Stimulated activated CD4-positive, alpha-beta T cell treated with anti-CD3 and anti-CD28 coated beads, Interleukin-12 subunit alpha, Interleukin-12 subunit beta, amount 100 ng/mL, for 24 hours (primary cell): Measurements from ENCODE around the gene RTCA.
A peak's percentile ranks its signal among the peaks of the same experiment; 100 is the strongest.
"Not testable (repeated sequence)": the region's sequence is repeated elsewhere in the genome, so short reads cannot be mapped to it uniquely, and the experiment has no call there.

Experiments
- DNase-seq, 2 experiments: peaks; one replicate each; pipeline ENCODE4 v3.0.0-alpha.2; 2020; ENCODE audit warnings: low read depth in 2 of 2

Gene RTCA

GRCh38 chr1:100261686-100262085 lies 4.3 kb upstream of the RTCA start:
- DNase-seq = no peak

- not testable (repeated sequence) for DNase-seq
Measured at GRCh38 chr1:100264081-100264480, 1.9 kb upstream of the RTCA start.

- peak in 1 of 2 experiments; percentile 5 for DNase-seq
Measured at GRCh38 chr1:100265562-100265930, 470 bp upstream of the RTCA start.

- DNase-seq = no peak
Measured at GRCh38 chr1:100266741-100267140, 725 bp downstream of the RTCA start.

- DNase-seq = no peak
Measured at GRCh38 chr1:100267284-100267683, 1.3 kb downstream of the RTCA start.

GRCh38 chr1:100268202-100268601 lies 2.2 kb downstream of the RTCA start:
- no peak for DNase-seq

- DNase-seq = no peak
Measured at GRCh38 chr1:100277866-100278265, 11.8 kb downstream of the RTCA start.

- no peak for DNase-seq
Measured at GRCh38 chr1:100279358-100279923, 13.4 kb downstream of the RTCA start.

GRCh38 chr1:100279954-100280682 lies 14.1 kb downstream of the RTCA start:
- DNase-seq = no peak

GRCh38 chr1:100284591-100284990 lies 18.6 kb downstream of the RTCA start:
- DNase-seq = no peak

GRCh38 chr1:100287162-100287561 lies 21.1 kb downstream of the RTCA start:
- DNase-seq = no peak

- DNase-seq = no peak
Measured at GRCh38 chr1:100290291-100290690, 24.3 kb downstream of the RTCA start.

- DNase-seq = no peak
Measured at GRCh38 chr1:100292711-100293110, 26.7 kb downstream of the RTCA start.

- no peak for DNase-seq
Measured at GRCh38 chr1:100296140-100296539, 30.1 kb downstream of the RTCA start.

- DNase-seq = not testable (repeated sequence)
Measured at GRCh38 chr1:100296997-100297396, 31.0 kb downstream of the RTCA start.

- no peak for DNase-seq
Measured at GRCh38 chr1:100298512-100298911, 32.5 kb downstream of the RTCA start.

- no peak for DNase-seq
Measured at GRCh38 chr1:100299521-100300222, 33.7 kb downstream of the RTCA start.

GRCh38 chr1:100300691-100301090 lies 34.7 kb downstream of the RTCA start:
- no peak for DNase-seq

GRCh38 chr1:100302739-100303138 lies 36.7 kb downstream of the RTCA start:
- DNase-seq = no peak

GRCh38 chr1:100304227-100304626 lies 38.2 kb downstream of the RTCA start:
- DNase-seq = no peak

- DNase-seq = no peak
Measured at GRCh38 chr1:100304921-100305320, 38.9 kb downstream of the RTCA start.

GRCh38 chr1:100305954-100306353 lies 39.9 kb downstream of the RTCA start:
- DNase-seq = no peak

GRCh38 chr1:100306735-100307313 lies 40.8 kb downstream of the RTCA start:
- no peak for DNase-seq
